NCI-H1436 treated with DMSO at 0.1 percent for 48 hours (cell line): Measurements from ENCODE around the gene CCDC69.
"Not testable (repeated sequence)": the region's sequence is repeated elsewhere in the genome, so short reads cannot be mapped to it uniquely, and the experiment has no call there.

ENCODE experiments used
- DNase-seq: peaks from one replicate; lab custom pipeline; 2025; lab: John Stamatoyannopoulos, UW

CCDC69 gene

DNA sequence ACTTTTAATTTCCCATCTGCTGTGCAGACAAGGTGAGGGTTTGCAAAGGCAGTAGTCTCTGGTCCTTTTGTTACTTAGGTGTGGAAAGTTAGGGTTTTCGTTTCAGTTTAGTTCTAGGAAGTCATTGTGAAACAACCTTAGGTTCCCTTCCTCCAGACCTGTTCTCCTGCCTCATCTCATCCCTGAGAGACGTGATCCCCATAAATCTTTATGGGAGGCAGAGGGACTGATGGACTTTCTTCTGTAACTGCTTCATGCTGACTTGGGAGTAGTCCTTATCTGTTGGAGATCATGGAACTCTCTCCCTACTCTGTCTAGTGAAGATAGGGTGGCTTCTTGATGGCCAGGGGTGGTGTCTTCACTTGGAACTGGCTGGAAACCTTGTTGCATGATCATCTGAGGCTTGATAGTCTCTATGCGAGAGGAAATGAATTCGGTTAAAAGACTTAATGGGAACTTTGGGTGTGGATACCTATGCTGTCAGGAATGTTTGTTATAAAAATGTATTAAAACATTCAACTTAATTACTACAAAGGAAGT lies 21.9 kb upstream of the CCDC69 start:
- no peak for DNase-seq

DNA sequence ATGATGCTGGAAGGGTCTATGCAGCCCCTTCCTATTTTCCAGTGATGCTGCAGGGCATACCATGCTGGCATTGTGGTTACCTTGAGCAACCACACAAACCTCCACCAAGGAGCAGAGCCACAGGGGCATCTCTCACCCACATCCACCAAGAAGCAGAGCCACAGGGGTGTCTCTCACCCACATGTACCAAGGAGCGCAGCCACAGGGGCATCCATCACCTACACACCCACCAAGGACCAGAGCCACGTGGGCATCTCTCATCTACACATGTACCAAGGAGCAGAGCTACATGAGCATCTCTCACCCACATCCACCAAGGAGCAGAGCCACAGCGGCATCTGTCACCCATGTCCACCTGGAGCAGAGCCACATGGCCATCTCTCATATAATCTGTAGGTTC lies 20.3 kb upstream of the CCDC69 start:
- no peak for DNase-seq

DNA sequence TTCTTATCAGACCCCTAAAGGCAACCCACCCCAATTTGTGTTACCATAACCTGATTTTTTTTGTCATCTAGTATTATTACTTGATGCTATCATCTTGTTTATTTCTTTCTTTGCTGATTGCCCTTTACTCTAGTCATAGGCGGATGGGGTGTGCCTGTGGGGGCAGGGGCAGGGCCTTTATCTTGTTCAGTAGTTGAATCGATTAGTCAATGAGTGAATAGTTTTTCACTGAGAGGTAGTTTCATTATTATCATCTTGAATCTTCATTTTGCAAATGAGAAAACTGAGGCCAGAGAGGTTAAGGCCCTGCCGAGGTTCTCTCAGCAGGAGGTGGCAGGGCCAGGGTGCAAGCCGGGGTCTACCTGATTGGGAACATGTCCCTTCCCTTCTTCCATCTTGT lies 19.7 kb upstream of the CCDC69 start:
- DNase-seq, result no peak

DNA sequence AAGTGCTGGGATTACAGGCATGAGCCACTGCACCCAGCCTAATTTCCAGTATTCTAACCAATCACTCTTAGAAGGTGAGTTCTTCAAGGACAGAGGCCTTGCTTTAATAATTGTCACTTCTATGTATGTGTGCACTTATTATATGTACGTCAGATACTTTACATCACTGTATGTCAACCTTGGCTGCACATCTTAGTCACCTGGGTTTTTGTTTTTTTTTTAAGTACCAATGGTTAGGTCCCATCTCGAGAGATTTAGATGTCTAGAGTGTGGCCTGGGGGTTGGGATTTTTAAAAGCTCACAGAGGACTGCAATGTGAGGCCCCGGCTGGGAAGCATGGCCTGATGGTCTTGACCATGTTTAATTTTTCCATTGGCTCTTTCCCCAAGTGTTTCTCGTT lies 19.2 kb upstream of the CCDC69 start:
- DNase-seq, result no peak

DNA sequence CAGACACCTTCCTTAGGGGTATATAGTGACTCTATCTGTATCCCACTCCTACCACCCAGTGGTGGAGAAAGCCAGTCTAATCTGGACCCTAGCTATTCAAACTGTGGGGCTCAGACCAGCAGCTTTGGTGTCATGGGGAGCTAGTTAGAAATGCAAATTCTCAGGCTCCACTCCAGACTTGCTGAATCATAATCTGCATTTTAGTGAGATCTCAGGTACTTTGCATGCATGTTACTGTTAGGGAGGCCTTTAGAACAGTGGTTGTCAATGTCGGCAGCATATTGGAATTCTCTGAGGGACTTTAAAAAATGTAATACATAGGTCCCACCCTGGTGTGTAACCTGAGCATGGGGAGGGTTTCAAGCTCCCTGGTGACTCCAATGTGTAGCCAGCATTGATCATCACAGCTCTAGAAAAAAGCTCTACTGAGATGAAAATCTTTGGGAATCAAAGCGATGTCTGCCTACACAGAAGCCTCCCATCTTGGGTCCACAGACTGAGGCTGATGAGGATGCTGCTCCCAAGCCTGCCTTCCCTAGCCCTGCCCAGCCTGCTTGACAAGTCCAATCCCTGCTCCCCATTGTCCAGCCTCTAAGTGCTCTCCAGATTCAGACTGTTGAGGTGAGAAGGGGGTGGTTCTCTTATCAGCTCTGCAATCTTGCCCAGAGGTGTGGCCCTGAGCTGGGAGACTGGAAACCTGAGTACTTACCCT lies 17.2 kb upstream of the CCDC69 start:
- DNase-seq, result no peak

DNA sequence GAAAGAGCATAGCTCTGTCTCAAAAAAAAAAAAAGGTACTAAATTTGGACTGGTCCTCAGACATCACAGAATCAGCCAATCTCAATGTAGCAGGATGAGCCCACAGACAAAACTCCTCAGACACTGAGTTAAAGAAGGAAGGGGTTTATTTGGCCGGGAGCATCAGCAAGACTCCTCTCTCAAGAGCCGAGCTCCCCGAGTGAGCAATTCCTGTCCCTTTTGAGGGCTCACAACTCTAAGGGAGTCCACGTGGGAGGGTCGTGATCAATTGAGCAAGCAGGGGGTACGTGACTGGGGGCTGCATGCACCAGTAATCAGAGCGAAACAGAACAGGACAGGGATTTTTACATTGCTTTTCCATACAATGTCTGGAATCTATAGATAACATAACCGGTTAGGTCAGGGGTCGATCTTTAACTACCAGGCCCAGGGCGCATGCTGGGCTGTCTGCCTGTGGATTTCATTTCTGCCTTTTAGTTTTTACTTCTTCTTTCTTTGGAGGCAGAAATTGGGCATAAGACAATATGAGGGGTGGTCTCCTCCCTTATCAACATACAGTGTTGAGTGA lies 16.5 kb upstream of the CCDC69 start:
- not testable (repeated sequence) for DNase-seq

DNA sequence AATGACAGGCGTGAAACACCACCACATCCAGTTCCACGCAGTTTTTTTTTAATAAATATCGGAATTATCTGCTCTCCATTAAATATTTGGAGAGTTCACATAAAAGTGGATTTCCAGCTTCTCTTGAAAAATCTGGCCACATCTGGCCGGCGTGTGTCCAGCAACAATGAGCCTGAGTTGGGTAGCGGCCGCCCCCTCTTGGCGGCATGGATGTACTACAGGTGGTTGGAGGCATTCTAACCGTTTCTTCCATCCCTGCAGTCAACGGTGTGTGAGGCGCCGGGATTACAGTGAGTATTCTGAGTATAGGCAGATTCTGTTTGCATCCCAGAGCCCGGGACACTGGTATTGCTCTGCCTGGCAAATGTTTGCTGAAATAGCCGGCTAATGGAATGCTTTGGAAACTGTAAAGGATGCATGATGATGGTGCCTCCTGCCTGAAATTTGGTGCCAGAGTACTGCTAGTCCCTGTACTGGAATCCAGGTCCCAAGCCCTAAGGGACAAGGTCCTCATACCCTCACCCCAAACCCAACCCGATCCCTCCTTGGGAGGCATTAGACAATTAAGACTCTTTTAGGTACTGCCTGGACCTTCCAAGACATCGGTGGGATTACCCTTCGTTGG lies 15.5 kb upstream of the CCDC69 start:
- DNase-seq, result no peak

DNA sequence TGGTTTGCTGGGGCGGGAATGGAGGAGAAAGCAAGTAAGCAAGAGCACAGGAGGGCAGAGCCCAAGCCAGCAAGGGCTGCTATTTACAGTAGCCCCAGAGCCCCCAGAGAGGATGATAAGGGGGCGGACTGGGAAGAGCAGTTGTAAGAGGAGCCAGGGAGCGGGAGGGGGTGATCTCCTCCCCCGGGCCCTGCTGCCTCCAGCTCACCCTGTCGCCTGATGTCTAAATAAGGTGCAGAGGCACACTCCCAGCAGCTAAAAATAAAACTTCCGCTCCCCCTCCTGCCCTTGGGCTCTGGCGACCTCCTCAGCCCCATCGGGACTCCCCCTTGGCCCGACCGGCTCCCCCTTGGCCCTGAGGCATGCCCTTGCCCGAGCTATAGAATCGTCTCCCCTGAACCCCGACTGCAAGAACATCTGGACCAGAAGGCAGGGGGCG lies 14.4 kb upstream of the CCDC69 start:
- DNase-seq, result no peak

DNA sequence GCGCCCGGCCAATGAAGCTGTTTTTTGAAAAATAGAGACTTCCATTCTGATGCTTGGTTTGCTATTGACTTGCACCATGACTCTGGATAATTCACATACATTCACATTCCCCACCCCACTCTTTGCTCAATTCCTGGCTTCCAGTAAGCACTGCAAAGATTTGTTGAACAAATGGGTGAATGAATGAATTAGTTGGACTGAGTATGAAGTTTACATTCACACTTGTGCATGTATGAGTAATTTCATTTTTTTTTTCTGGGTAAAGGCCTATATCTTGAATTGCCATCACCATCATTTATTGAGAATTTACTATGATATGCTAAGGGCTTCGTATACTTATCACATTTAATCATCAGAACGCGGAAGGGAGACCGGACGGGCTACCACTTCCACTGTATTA lies 13.8 kb upstream of the CCDC69 start:
- no peak for DNase-seq

DNA sequence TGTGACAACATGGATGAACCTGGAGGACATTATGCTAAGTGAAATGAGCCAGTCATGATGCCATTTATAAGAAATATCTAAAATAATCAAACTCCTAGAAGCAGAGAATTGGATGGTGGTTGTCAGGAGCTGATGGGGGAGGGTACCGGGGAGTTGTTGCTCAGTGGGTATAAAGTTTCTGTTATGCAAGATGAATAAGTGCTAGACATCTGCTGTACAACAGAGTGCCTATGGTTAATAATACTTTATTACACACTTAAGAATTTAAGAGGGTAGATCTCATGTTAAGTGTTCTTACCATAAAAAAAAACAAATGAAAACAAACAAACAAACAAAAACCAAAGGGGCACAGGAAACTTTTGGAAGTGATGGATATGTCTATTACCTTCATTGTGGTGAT lies 13.0 kb upstream of the CCDC69 start:
- DNase-seq, result no peak

DNA sequence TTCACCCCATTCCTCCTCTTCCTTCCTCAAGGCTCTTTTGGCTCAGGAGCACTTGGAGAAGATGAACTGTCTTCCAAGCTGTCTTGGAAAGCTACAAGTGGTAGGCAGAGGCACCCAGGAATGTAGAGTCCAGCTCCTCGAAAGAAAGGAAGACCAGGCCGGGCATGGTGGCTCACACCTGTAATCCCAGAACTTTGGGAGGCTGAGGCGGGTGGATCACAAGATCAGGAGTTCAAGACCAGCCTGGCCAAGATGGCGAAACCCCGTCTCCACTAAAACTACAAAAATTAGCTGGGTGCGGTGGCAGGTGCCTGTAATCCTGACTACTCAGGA lies 11.3 kb upstream of the CCDC69 start:
- not testable (repeated sequence) for DNase-seq

DNA sequence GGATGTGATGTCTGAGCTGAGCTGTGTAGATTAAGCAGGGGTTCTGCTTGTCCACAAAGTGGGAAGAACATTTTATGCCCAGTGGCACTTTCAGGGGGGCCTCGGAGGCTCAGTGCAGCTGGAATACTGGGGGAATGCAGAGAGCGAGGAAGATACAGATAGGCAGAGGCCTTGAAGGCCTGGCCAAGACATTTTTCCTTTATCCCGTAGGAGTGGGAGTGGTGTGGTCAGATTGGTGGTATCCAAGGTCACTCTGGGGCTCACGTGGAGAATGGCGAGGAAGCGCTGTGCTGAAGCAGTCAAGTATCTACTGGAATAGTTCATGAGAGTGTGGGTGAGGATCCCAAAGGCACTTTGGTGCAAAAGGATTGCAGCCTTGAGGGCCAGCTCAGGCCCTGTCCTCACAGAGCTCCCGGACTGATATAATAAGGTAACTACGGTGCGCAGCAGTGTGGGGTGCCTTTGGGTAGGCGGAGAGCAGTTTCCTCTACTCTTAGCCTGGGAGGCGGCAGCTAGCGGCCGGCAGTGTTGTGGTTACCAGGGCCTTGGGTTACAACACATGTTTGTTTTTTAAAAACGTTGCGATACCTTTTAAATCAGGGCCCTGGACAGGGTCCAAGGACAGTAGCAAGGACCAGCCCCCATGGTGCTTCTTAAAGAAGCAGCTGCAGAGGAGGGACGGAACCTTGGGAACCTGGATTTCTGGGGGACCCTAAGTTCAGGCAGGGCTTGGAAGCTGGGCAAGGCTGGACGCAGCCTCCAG lies 10.8 kb upstream of the CCDC69 start:
- DNase-seq, result no peak

DNA sequence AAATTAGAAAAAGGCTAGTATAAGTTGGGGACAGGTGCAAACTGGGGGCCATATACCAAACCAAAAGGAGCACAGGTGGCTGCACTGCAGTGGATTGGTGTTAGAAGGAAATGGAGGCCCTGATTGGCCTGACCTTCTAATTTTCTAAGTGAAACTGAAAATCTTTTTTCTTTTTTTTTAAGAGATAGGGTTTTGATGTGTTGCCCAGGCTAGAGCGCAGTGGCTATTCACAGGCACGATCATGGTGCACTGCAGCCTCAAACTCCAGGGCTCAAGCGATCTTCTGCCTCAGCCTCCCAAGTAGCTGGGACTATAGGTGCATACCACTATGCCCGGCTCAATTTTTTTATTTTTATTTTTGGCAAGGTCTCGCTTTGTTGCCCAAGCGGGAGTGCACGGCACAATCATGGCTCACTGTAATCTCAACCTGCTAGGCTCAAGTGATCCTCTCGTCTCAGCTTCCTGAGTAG lies 9.8 kb upstream of the CCDC69 start:
- no peak for DNase-seq

DNA sequence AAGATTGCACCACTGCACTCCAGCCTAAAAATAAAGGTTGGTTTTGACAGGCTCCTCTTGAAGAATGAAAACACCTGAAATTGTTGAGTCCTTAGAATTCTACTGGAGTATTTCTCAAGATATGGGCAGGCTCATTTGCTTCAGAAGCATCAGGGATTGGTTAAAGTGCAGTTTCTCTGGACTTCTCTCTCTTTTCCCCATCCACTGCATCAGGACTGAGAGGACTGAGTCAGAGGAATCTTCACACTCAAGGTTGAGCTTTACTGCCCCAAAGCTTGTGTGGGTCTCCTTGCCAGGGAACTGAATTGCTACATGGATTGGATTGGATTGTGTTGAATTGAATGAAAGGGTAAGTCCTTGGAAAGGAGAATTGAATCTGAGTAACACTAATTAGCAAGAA lies 7.5 kb upstream of the CCDC69 start:
- no peak for DNase-seq

DNA sequence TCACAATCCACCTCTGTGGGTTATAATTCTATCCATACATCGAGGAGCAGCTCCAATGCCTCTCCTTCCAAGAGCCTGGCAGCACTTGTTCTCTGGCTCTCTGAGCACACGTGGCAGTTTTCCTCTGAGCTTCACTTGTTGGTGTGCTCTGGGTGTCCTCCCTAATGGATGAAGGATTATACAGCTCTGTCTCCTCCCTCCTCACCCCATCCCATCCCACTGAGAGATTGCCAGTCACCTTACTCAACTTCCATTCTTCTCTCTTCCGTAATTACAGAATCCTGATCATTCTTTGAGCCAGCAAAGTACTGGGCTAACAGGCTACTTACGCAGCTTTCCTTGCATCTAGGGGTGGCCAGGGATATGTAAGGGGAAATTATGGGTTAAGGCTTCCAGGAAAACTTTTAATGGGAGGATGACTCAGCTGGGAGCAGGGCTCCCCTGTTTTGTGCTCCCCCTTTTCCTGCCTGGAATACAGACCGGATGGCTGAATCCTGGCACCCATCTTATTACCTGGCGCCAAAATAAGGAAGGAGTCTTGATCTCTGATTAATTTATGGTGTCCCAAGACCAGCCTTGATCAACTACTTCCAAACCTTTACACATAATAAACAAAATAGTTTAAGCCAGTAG lies 6.3 kb upstream of the CCDC69 start:
- DNase-seq, result no peak

DNA sequence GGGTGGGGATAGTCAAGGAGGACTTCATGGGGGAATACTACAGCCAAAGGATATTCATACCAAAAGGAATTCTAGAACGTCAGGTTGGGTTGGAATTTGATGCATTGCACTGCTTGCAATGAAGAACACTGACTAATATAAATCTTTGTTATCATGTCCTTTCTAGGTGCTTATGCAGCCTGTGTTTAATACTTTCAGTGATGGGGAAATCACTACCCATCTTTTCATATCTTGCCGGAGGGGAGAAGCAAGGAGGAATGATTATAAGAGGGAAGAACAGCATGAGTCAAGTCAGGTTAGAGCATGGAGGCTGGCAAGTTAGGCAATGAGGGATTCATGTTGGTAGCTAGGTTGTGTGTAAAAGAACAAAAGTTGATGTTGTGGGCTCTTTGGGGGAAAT lies 5.1 kb upstream of the CCDC69 start:
- no peak for DNase-seq

DNA sequence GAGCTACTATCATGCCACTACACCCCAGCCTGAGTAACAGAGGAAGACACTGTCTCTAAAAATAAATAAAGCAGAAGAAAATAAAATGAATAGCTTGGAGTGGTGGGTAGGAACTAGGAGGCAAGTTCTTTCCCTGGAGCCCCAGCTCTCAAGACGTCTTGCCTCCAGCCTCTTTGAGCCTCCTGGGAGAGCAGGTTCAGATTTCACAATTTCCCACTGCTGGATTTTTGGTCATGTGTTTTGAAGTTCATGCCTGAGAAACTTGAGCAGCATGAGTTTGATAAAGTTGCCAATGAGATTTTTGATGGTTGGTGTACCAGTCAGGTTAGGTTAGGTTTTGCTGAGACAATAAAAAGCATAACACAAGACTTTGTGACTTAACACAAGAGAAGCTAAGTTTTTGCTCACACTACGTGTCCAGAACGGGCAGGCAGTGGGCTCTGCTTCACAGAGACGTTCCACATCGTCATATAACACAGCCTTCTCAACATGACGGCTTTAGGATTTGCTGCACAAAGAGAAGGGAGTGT lies 4.1 kb upstream of the CCDC69 start:
- DNase-seq, result no peak

DNA sequence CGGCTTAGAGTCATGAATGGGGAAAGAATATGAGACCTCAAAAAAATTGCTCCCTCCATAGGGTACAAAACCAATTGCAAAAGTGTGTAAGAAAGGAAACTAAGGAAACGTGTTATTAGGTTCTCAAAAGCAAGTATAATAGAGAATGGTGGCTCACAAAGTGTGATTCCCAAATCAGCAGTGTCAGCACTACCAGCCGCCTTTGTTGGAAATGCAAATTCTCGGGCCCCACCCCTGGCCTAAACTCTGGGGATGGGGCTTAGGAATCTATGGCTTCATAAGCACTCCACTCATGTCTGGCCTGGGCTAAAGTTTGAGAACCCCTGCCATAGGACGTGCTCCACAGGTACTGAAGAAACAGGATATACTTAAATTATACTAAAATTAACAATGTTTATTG lies 1.6 kb upstream of the CCDC69 start:
- DNase-seq, result no peak

DNA sequence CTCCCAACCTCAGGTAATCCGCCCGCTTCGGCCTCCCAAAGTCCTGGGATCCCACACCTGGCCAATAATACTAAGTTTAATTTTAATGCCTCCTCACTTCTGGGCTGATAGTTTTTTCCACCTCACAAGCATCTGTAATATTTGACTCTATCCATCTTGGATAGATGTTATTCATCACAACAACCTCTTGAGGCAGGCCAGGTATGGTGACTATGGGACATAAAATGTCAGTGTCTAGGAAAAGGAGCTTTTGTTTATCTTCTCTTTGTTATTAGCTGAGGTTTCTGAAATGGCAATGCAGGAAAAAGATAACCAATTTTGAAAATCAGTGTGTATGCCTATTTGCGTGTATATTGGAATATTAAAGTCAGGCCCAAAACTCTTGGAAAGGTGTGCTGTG lies 1.2 kb upstream of the CCDC69 start:
- DNase-seq, result no peak

DNA sequence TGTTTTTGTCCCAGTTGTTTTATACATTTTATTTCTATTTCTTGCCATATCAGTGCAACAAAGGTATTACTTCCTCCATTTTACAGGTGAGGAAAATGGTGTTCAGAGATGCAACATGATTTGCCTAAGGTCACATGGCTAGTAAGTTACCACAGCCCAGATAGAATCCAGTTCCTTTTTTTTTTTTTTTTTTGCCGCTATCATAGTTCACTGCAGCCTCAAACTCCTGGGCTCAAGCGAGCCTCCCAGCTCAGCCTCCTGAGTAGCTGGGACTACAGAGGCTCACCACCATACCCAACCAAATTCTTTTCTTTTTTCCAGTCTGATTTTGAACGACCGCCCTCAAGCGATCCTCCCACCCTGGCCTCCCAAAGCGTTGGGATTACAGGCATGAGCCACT lies 480 bp upstream of the CCDC69 start:
- no peak for DNase-seq

DNA sequence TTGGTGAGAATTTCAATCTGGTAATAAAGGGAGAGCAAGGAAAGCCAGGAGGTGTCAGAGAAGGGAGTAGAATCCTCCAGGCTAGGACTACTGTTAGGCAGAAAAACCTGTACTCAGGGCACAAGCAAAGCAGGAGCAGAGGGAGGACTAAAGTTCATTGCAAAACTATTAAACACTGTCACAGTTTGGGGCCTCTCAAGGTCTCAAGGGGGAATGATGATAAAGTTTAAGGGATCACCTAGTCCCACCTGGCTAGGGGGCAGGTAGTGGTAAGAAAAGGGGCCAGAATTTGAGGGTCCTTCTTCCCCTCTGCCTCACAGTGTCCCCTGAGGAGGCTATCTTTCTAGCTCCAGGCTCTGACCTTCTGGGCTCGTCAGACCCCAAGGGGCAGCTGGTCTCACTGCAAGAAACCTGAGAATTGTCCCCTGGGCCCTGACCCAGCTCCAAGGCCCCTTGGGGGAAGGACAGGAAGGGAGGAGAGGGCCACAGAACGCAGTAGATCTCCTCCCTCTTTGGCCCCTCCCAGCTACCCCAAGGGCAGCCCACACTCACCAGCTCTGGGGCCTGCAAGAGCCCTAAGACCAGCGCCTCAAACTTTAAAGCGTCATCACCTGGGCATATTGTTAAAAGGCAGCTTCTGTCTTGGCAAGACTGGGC lies 974 bp downstream of the CCDC69 start:
- no peak for DNase-seq
